Testis (tissue), 3 donors: ENCODE data around the gene HDAC2. TPM values are rescaled to one million over a fixed set of nuclear protein-coding genes. Genes with fewer than 3 reads are reported as not detected.
A peak's percentile ranks its signal among the peaks of the same experiment; 100 is the strongest.
"Not testable (repeated sequence)": the region's sequence is repeated elsewhere in the genome, so short reads cannot be mapped to it uniquely, and the experiment has no call there.

Source experiments
- DNase-seq: peaks from one replicate; pipeline ENCODE4 v3.0.0-alpha.2; 2019
- H3K27ac ChIP-seq, 2 donors: fragments of 200-600 bp; sonication (generic); one replicate each; pipeline ENCODE4 v1.5.1; 2019
- H3K27me3 ChIP-seq: fragments of 200-600 bp; sonication (generic); one replicate; pipeline ENCODE4 v1.5.1; 2019
- H3K36me3 ChIP-seq: fragments of 200-600 bp; sonication (generic); one replicate; pipeline ENCODE4 v1.5.1; 2017; ENCODE audit warnings: low read depth; ENCODE audit errors: missing control alignments
- H3K4me1 ChIP-seq: fragments of 200-600 bp; sonication (generic); one replicate; pipeline ENCODE4 v1.5.1; 2019
- H3K4me3 ChIP-seq, 2 donors: fragments of 200-600 bp; sonication (generic); one replicate each; pipeline ENCODE4 v1.5.1; 2017 to 2019
- H3K9me3 ChIP-seq: fragments of 200-600 bp; sonication (generic); one replicate; pipeline ENCODE4 v1.5.1; 2017
- POLR2A ChIP-seq: fragments of 450-650 bp; IDR thresholded peaks from one replicate; pipeline ENCODE4 v1.6.1; 2017; ENCODE audit warnings: antibody characterized with exemption, mild to moderate bottlenecking, moderate library complexity
- WGBS, 2 donors: methylation state at CpG; one replicate each; pipeline ENCODE4 v1.1.5; 2018; 5-methylcytosine and 5-hydroxymethylcytosine counted together
- intact Hi-C: fragments of 100-400 bp; cut with DNase I; formaldehyde crosslinking; loops from one replicate; pipeline ENCODE4 v1.15.1; 2023; ENCODE audit warnings: low total_unique reads
- polyA plus RNA-seq: library from polyadenylated mRNA; stranded (reverse); fragments of 350-450 nt; fragmentation: Illumina TruSeq; extraction: RNeasy Lipid Tissue Mini Kit (QIAGEN cat#74804); gene quantifications from one replicate; pipeline ENCODE4 v1.2.3, GENCODE V29; 2014; ENCODE audit warnings: low read depth, low replicate concordance; ENCODE audit not compliant: insufficient read depth
- total RNA-seq, 2 donors: library from RNA; depleted of rRNA; stranded (reverse); fragments of >200 nt; gene quantifications; one replicate each; pipeline ENCODE4 v1.2.3, GENCODE V29; 2016
- TF ChIP-seq, protein P1 (sequence below), 3 experiments: fragments of 450-650 bp in 2 of 3; fragments of 200-600 bp in 1 of 3; sonication (generic) in 1 of 3; IDR thresholded peaks; one replicate each; pipeline ENCODE4 v1.5.1; 2016 to 2019; ENCODE audit warnings: antibody characterized with exemption in 3 of 3, mild to moderate bottlenecking in 2 of 3, moderate library complexity in 1 of 3

Gene HDAC2
- total and polyA plus RNA-seq, 3 donors from 2014 or later: 99.3 to 146 (median 119) TPM

DNA sequence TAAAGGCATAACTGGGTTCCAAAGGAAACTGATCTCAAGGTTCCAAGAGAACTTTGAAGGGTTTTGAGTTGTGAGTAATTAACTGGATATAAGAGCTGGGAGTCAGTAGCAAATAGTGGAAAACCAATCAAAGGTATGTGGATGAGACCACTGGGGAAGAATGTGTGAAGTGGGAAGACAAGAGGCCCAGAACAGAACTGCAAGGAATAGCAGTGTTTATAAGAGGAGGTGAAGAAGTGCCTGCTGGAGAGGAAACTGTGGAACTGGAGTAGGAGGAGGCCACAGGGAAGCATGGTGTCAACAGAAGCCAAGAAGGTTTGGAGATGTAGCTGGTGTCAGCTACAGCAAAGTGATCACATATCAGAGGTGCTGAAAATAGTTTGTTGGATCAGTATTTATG, 18.7 kb upstream of the HDAC2 start:
- H3K9me3 ChIP-seq: no peaks in the 10 kb centered on the region
- TF ChIP-seq, protein P1, sequence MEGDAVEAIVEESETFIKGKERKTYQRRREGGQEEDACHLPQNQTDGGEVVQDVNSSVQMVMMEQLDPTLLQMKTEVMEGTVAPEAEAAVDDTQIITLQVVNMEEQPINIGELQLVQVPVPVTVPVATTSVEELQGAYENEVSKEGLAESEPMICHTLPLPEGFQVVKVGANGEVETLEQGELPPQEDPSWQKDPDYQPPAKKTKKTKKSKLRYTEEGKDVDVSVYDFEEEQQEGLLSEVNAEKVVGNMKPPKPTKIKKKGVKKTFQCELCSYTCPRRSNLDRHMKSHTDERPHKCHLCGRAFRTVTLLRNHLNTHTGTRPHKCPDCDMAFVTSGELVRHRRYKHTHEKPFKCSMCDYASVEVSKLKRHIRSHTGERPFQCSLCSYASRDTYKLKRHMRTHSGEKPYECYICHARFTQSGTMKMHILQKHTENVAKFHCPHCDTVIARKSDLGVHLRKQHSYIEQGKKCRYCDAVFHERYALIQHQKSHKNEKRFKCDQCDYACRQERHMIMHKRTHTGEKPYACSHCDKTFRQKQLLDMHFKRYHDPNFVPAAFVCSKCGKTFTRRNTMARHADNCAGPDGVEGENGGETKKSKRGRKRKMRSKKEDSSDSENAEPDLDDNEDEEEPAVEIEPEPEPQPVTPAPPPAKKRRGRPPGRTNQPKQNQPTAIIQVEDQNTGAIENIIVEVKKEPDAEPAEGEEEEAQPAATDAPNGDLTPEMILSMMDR (IDR thresholded peaks at IDR 0.05): no peak
- no peak for TF ChIP-seq POLR2A
- no peaks in the 10 kb centered on the region for H3K27me3 ChIP-seq
- no peaks in the 10 kb centered on the region for H3K4me1 ChIP-seq
- no peak for DNase-seq
- intact Hi-C loops: no loop called here
- H3K4me3 ChIP-seq: no peak overlapping the region
- H3K36me3 ChIP-seq: no peaks in the 10 kb centered on the region
- H3K27ac ChIP-seq: no peak overlapping the region

DNA sequence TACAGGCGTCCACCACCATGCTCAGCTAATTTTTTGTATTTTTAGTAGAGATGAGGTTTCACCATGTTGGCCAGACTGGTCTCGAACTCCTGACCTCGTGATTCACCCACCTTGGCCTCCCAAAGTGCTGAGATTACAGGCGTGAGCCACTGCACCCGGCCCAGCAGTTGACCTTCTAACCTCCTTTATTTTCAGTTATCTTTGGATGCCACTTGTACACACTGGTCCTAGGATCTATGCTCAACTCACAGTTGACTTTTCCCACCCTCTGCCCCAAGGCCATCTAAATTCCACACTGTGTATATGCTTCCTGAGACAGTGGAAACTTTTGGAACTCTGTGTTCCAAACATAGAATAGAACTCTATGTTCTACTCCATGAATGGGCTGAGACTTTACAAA, 11.7 kb upstream of the HDAC2 start:
- H3K27me3 ChIP-seq, H3K27ac ChIP-seq, H3K9me3 ChIP-seq, DNase-seq, H3K4me3 ChIP-seq, H3K36me3 ChIP-seq, H3K4me1 ChIP-seq, intact Hi-C loops: not testable (repeated sequence)
- WGBS, 2 donors: 48 to 75% methylated on average over 5 of the region's 5 CpGs

DNA sequence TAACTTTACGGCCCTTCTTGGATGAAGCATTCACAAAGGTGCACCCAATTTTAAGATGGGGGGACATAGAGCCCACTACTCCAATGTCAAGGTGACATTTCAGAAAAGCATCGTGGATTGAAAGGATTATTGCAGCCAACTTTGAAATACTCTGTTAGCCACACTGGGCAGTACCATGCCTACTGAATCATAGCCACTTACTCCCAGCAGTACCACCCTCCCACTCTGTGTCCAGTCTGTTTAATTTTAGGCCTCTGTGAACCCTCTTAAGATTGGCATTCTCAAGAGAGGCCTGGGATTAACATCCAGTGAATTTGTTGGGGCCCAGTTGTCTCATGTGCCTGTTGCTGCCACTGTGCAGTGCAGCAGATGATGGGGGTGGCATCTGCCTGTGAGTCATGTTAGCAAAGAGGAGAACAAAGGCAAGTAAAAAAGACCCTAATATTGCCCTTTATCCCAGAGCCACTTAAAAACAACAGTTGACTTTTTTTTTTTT, 11.2 kb upstream of the HDAC2 start:
- Histone ChIP-seq H3K4me1 (no peaks in the 10 kb centered on the region), H3K27me3 (no peaks in the 10 kb centered on the region), H3K36me3 (no peaks in the 10 kb centered on the region), H3K27ac (no peak overlapping the region), H3K4me3 (no peak overlapping the region), H3K9me3 (no peaks in the 10 kb centered on the region)
- DNase-seq: no peak
- no peak for TF ChIP-seq POLR2A
- TF ChIP-seq, protein P1 (IDR thresholded peaks at IDR 0.05): no peak
- 92 to 93% methylated on average over 2 of the region's 2 CpGs for WGBS, 2 donors
- intact Hi-C loops: no loop called here

DNA sequence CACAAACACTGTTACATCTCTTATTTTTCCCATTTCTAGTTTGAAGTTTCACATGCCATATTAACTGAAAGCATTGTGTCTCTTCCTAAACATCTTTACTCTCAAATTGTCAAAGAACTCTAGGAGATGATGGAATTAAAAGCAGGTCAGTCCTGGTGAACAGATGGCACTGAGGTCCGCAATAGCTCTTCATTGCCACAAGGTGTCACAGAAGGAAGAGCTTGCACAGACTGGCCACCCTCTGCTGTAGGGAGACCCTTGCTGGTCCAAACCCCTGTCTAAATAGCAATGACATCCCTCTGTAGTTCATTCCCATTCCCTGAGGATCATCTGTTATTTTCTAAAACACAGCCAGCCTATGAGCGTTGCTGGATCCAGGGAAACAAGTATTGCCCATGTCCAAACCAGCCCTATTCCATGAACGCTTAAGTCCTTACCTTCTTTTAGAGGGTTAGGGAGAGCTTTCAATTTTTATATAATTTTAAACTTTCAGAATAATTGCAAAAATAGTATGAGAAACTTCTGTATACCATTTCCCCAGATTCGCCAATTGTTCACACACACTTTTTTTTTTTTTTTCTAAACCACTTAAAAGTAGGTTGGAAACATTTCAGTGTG, 10.1 kb upstream of the HDAC2 start:
- no peaks in the 10 kb centered on the region for H3K9me3 ChIP-seq
- H3K4me3 ChIP-seq: no peak overlapping the region
- intact Hi-C loops: no loop called here
- no peaks in the 10 kb centered on the region for H3K4me1 ChIP-seq
- 93 to 94% methylated on average over 4 of the region's 4 CpGs for WGBS, 2 donors
- no peaks in the 10 kb centered on the region for H3K36me3 ChIP-seq
- no peak for TF ChIP-seq POLR2A
- TF ChIP-seq, protein P1 (IDR thresholded peaks at IDR 0.05): peak in 2 of 3 experiments; percentile 7 to 20
- DNase-seq: no peak
- no peak overlapping the region for H3K27ac ChIP-seq
- H3K27me3 ChIP-seq: no peaks in the 10 kb centered on the region

DNA sequence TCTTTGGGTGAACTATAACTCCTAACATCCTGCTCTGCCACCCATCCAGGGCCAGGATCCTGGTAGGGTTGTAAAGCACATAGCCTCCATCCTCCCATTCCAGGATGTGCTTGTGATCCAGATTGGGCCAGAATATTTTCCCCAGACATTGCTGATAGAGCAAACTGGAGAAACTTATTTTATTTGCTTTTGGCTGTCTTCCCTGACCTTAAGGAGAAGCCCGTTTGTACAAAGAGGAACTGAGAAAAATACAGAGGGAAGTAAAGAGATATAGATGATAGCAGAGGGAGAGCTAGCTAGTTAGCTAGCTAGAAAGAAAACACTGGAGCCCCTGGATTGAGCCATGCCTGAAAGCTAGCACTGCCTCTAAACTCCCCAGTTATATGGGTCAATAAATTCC, 9.0 kb upstream of the HDAC2 start:
- H3K4me3 ChIP-seq: no peak overlapping the region
- no peaks in the 10 kb centered on the region for H3K27me3 ChIP-seq
- H3K36me3 ChIP-seq: no peaks in the 10 kb centered on the region
- no peaks in the 10 kb centered on the region for H3K4me1 ChIP-seq
- 19 to 25% methylated on average over 1 of the region's 1 CpG for WGBS, 2 donors
- H3K9me3 ChIP-seq: no peaks in the 10 kb centered on the region
- no peak overlapping the region for H3K27ac ChIP-seq
- TF ChIP-seq, protein P1 (IDR thresholded peaks at IDR 0.05): no peak
- TF ChIP-seq POLR2A: no peak
- no peak for DNase-seq
- intact Hi-C loops: no loop called here
